ENCODE measurements around the gene AP1S3. TPM values are rescaled to one million over a fixed set of nuclear protein-coding genes. Genes with fewer than 3 reads are reported as not detected.

AP1S3 gene
- total RNA-seq, 2 experiments from 2014 or later: 5.8 to 6.3 TPM

- ATAC-seq (ENCODE audit: low read depth): peak; percentile 81
- POLR2A ChIA-PET: interaction anchor here (0.7 to 1.7 kb wide), 4 partner anchors 13 to 91 kb away, joined by 3 to 4 read pairs (median 3); no protein-coding TSS in a partner anchor
- Mint-ChIP-seq H3K4me1 (peaks cover 28% of the 10 kb centered on the region), H3K4me3 (peak overlapping the region; percentile 60), H3K9me3 (no peaks in the 10 kb centered on the region), H3K27ac (peak overlapping the region; percentile 88), H3K27me3 (no peaks in the 10 kb centered on the region), H3K36me3 (peaks cover 20% of the 10 kb centered on the region)
- no peak for DNase-seq
Measured at GRCh38 chr2:223865124-223865523, 27.7 kb upstream of the AP1S3 start.

- H3K27me3 Mint-ChIP-seq: no peaks in the 10 kb centered on the region
- H3K36me3 Mint-ChIP-seq: peaks cover 15% of the 10 kb centered on the region
- POLR2A ChIA-PET: no interaction called here
- peaks cover 28% of the 10 kb centered on the region for H3K4me1 Mint-ChIP-seq
- ATAC-seq (ENCODE audit: low read depth) (no peak), DNase-seq (no peak)
- H3K9me3 Mint-ChIP-seq: no peaks in the 10 kb centered on the region
- no peak overlapping the region for H3K4me3 Mint-ChIP-seq
- H3K27ac Mint-ChIP-seq: no peak overlapping the region
Measured at GRCh38 chr2:223863491-223863890, 26.1 kb upstream of the AP1S3 start.

- no peak overlapping the region for H3K4me3 Mint-ChIP-seq
Measured at GRCh38 chr2:223860809-223861738, 23.7 kb upstream of the AP1S3 start.

DNA sequence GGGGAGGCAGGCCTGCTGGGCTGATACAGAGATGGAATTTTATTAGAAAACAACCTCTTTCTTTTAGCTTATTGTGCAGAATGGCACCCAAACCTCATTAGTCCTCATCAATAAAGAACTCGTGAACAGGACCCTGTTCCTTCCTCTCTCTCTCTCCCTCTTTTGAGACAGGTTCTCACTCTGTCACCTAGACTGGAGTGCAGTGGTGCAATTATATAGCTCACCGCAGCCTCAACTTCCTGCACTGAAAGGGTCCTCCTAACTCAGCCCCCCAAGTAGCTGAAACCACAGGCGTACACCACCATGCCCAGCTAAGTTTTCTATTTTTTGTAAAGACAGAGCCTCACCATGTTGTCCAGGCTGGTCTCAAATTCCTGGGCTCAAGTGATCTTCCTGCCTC is 21.7 kb upstream of the AP1S3 start:
- DNase-seq: no peak
- POLR2A ChIA-PET: no interaction called here

More at GRCh38 chr2:223860809-223861738, 23.7 kb upstream of the AP1S3 start:
- no peak overlapping the region for H3K27ac Mint-ChIP-seq
- peaks cover 11% of the 10 kb centered on the region for H3K36me3 Mint-ChIP-seq
- DNase-seq (no peak), ATAC-seq (ENCODE audit: low read depth) (no peak)
- POLR2A ChIA-PET: no interaction called here
- H3K4me1 Mint-ChIP-seq: peaks cover 21% of the 10 kb centered on the region
- no peaks in the 10 kb centered on the region for H3K27me3 Mint-ChIP-seq
- no peaks in the 10 kb centered on the region for H3K9me3 Mint-ChIP-seq

DNA sequence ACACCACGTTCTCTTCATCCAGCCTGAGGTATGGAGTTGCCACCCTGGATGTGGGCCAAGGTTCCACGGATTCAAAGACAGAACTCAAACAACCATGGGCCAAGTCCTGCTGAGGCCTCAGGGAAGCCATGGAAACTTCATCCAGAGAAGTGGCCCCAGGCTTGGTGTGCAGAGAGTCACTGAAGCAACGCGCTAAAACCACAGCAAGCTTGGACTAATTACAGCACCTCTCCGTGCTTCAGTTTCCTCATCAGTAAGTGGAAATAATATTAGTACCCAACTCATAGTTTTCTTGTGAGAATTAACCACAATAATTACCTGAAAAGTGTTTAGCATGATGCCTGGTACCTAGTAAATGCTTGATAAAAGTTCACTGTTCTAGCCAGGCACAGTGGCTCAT is 19.2 kb upstream of the AP1S3 start:
- DNase-seq: no peak
- no peak overlapping the region for H3K4me3 Mint-ChIP-seq
- POLR2A ChIA-PET: no interaction called here
- peaks cover 9% of the 10 kb centered on the region for H3K4me1 Mint-ChIP-seq
- H3K27me3 Mint-ChIP-seq: no peaks in the 10 kb centered on the region
- no peak overlapping the region for H3K27ac Mint-ChIP-seq
- no peak for ATAC-seq (ENCODE audit: low read depth)
- no peaks in the 10 kb centered on the region for H3K9me3 Mint-ChIP-seq
- peaks cover 27% of the 10 kb centered on the region for H3K36me3 Mint-ChIP-seq

More for the DNA sequence above, 21.7 kb upstream of the AP1S3 start:
- Mint-ChIP-seq H3K36me3 (peaks cover 13% of the 10 kb centered on the region), H3K9me3 (no peaks in the 10 kb centered on the region), H3K4me3 (no peak overlapping the region), H3K4me1 (peaks cover 8% of the 10 kb centered on the region), H3K27ac (no peak overlapping the region), H3K27me3 (no peaks in the 10 kb centered on the region)
- ATAC-seq (ENCODE audit: low read depth): peak; percentile 22

GRCh38 chr2:223856021-223856420 is 18.6 kb upstream of the AP1S3 start:
- H3K36me3 Mint-ChIP-seq: peaks cover 32% of the 10 kb centered on the region
- POLR2A ChIA-PET: no interaction called here
- peaks cover under 1% of the 10 kb centered on the region for H3K9me3 Mint-ChIP-seq
- ATAC-seq (ENCODE audit: low read depth): no peak
- DNase-seq: no peak
- no peaks in the 10 kb centered on the region for H3K27me3 Mint-ChIP-seq
- peaks cover 15% of the 10 kb centered on the region for H3K4me1 Mint-ChIP-seq
- H3K4me3 Mint-ChIP-seq: no peak overlapping the region
- H3K27ac Mint-ChIP-seq: no peak overlapping the region

- Mint-ChIP-seq H3K9me3 (peaks cover 2% of the 10 kb centered on the region), H3K27ac (no peak overlapping the region), H3K27me3 (no peaks in the 10 kb centered on the region), H3K36me3 (peaks cover 37% of the 10 kb centered on the region), H3K4me3 (no peak overlapping the region), H3K4me1 (peaks cover 15% of the 10 kb centered on the region)
- no peak for DNase-seq
- ATAC-seq (ENCODE audit: low read depth): no peak
- POLR2A ChIA-PET: no interaction called here
Measured at GRCh38 chr2:223855426-223855825, 18.0 kb upstream of the AP1S3 start.

GRCh38 chr2:223854741-223855140 is 17.4 kb upstream of the AP1S3 start:
- Mint-ChIP-seq H3K36me3 (peaks cover 41% of the 10 kb centered on the region), H3K27me3 (no peaks in the 10 kb centered on the region), H3K4me1 (peaks cover 15% of the 10 kb centered on the region), H3K27ac (no peak overlapping the region), H3K4me3 (no peak overlapping the region), H3K9me3 (peaks cover 4% of the 10 kb centered on the region)
- ATAC-seq (ENCODE audit: low read depth): no peak
- POLR2A ChIA-PET: no interaction called here
- no peak for DNase-seq

DNA sequence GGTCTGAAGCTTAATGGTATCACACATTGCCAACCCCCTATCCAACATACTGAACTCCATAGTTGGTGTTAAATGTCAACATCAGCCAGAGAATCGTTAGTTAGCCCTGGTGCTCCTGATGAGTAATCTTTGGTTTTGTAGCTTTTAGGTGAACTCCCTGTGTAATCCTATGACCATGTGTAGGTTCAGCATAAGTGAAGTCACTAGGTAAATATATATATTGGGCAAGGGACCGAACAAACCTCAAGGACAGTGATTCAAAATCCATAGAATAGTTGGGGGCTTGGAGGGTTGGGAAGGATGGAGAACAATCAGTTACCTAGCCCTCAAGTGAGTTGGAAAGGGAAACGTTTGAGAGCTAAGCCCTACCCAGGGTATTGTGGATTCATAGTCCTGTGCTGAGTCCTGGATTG is 16.0 kb upstream of the AP1S3 start:
- ATAC-seq (ENCODE audit: low read depth): no peak
- Mint-ChIP-seq H3K4me3 (no peak overlapping the region), H3K36me3 (peaks cover 52% of the 10 kb centered on the region), H3K4me1 (peaks cover 12% of the 10 kb centered on the region), H3K27ac (no peak overlapping the region), H3K27me3 (no peaks in the 10 kb centered on the region), H3K9me3 (peaks cover 13% of the 10 kb centered on the region)
- DNase-seq: no peak
- POLR2A ChIA-PET: interaction anchor here (1.9 kb wide), 1 partner anchor 14 kb away, joined by 4 read pairs; no protein-coding TSS in a partner anchor

DNA sequence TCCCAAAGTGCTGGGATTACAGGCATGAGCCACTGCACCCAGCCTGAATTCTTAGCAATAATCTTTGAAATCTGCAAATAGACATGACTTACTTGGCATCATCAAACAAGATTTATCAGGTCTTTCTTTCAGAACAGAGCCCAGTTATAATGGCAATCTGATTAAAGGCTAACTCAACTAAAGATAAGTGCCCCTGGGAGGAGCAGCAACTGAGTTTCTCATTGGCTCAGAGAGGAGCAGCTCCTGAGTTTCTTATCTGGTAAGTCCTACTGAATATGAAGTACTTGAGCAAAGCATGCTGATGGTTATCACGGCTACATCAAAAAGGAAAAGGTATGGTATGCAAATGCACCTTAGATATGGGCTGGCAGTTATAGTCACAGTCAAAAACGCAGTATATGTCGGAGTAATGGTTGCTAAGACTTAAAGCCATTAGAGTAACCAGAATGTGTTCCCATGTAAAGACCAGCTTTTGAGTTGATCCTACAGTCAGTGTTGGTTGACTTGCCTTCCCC is 15.0 kb upstream of the AP1S3 start:
- Mint-ChIP-seq H3K36me3 (peaks cover 54% of the 10 kb centered on the region), H3K9me3 (peaks cover 13% of the 10 kb centered on the region), H3K27me3 (no peaks in the 10 kb centered on the region), H3K4me1 (peaks cover 20% of the 10 kb centered on the region), H3K4me3 (no peak overlapping the region), H3K27ac (no peak overlapping the region)
- ATAC-seq (ENCODE audit: low read depth) (no peak), DNase-seq (no peak)
- POLR2A ChIA-PET: interaction anchor here (1.9 kb wide), 1 partner anchor 12 kb away, joined by 4 read pairs; no protein-coding TSS in a partner anchor

DNA sequence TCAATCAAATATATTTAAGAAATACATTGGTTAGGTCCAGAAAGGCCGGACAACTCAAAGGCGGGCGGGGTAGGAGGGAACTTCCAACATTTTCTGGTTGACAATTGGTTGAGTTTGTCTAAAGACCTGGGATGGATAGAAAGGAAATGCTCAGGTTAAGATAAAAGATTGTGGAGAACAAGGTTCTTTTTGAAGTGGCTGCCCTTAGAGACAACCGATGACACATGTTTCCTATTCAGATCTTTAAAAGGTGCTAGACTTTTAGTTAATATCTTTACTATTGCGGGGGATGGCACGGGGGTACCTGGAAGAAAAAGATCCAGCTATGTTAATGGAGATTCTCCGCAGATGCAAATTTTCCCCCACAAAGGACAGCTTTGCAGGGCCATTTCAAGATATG is 10.0 kb upstream of the AP1S3 start:
- Mint-ChIP-seq H3K9me3 (peaks cover 13% of the 10 kb centered on the region), H3K27me3 (no peaks in the 10 kb centered on the region), H3K4me3 (no peak overlapping the region), H3K4me1 (peaks cover 26% of the 10 kb centered on the region), H3K36me3 (peaks cover 43% of the 10 kb centered on the region), H3K27ac (no peak overlapping the region)
- no peak for DNase-seq
- POLR2A ChIA-PET: interaction anchor here (1.0 kb wide), 1 partner anchor 110 kb away, joined by 3 read pairs; no protein-coding TSS in a partner anchor
- ATAC-seq (ENCODE audit: low read depth): no peak

DNA sequence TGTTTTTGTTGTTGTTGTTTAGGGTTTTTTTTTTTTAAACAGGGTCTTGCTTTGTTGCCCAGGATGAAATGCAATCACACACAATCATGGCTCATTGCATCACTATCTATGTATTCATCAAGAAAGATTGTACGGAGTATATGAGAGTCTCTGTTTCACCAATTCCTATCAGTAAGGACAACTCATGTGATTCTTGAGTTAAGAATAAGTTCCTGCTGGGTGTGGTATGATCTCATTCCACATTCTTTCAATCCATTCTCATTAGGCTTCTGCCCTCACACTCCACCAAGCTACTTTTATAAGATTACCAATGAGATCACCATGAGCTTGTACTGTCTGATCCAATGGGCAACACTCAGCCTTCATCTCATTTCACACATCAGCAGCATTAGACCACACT is 9.1 kb upstream of the AP1S3 start:
- POLR2A ChIA-PET: no interaction called here
- Mint-ChIP-seq H3K27ac (no peak overlapping the region), H3K9me3 (peaks cover 13% of the 10 kb centered on the region), H3K36me3 (peaks cover 36% of the 10 kb centered on the region), H3K4me1 (peaks cover 24% of the 10 kb centered on the region), H3K4me3 (no peak overlapping the region), H3K27me3 (no peaks in the 10 kb centered on the region)
- DNase-seq (no peak), ATAC-seq (ENCODE audit: low read depth) (no peak)

- no peaks in the 10 kb centered on the region for H3K27me3 Mint-ChIP-seq
- ATAC-seq (ENCODE audit: low read depth) (no peak), DNase-seq (no peak)
- no peaks in the 10 kb centered on the region for H3K9me3 Mint-ChIP-seq
- POLR2A ChIA-PET: no interaction called here
- H3K4me3 Mint-ChIP-seq: no peak overlapping the region
- no peak overlapping the region for H3K27ac Mint-ChIP-seq
- H3K4me1 Mint-ChIP-seq: peaks cover 8% of the 10 kb centered on the region
- peaks cover 3% of the 10 kb centered on the region for H3K36me3 Mint-ChIP-seq
Measured at GRCh38 chr2:223841436-223842190, 4.2 kb upstream of the AP1S3 start.
